GM21367 (cell line): Measurements from ENCODE around the gene NT5C1B.

Experiments
- ATAC-seq: cut with Tn5 transposase; IDR thresholded peaks from one replicate; pipeline ENCODE4 v1.9.1; 2021; ENCODE audit not compliant: unreplicated experiment

NT5C1B gene

DNA sequence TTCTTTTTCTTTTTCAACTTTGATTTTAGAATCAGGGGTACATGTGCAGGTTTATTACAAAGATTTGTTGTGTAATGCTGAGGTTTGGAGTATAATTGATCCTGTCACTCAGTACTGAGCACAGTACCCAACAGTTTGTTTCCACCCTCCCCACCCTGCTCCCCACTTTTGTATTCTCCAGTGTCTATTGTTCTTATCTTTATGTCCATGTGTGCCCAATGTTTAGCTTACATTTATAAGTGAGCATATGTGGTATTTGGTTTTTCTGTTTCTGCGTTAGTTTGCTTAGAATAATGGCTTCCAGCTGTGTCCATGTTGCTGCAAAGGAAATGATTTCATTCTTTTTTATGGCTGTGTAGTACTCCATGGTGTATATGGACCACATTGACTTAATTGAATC, 72.0 kb downstream of the NT5C1B start:
- ATAC-seq: no peak

DNA sequence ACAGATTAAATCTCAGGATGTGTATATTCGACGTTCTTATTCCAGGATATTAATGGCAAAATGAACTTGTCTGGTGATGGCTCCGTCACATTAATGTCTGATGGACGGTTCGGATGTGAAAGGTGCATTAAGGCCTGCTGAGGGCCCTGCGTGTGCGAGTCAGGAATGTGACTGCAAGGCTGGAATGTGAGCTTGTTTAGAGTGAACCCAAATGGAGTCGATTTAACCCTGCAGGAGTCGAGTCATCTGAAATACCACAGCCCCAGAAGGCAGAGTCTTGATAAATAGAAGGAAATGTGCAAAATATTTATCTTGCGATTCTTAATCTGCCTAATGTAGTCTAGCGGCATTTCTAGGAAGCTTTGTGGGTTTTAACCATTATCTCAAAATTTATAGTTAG, 73.3 kb downstream of the NT5C1B start:
- no peak for ATAC-seq

DNA sequence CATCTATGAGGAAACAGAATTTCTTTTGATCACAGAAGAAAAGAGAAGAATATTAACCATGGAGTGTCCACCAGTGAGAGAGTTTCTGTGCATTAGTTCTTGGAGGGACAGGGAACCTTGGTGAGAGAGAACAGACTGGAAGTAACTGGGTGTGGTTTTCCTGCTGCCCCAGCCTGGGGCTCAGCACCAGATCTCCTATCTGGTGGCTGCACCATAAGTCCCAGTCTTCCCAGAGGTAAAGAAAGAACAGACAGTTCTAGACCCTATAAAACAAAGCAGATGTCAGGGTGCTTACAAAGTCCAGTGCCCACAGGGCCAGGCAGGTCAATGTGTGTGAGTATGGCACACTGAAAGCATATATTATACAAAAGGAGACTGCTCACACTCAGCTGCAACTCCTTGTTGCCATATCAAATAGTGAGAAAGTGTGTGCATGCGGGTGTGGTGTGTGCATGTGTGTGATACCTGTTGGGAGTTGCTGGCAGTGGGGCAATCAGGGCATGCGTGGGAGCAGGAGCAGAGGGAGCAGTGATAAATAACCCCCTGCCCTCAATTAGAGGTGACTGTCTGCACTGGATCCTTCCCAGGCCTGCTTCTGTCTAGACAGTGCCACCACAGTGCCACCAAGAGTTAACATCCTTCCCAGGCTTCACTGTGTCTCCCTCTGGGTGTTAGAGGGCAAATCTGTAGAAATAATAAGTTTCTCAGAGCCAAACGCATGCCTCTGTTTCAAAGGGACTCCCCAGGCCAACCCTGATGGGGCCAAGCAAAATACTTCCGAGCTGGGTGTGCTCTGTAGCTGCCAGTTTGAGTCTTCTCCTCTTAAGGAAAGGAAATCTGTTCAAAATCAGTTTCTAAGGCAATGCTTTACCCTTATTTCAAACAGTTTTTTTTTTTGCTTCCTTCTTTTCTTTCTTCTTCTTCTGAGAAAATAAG, 74.6 kb downstream of the NT5C1B start:
- ATAC-seq: no peak
